ENCODE results near the gene TANGO6. TPM values are rescaled to one million over a fixed set of nuclear protein-coding genes. Genes with fewer than 3 reads are reported as not detected.

Gene TANGO6
- total RNA-seq, 1 experiment from 2014 or later, result 18.0 TPM

DNA sequence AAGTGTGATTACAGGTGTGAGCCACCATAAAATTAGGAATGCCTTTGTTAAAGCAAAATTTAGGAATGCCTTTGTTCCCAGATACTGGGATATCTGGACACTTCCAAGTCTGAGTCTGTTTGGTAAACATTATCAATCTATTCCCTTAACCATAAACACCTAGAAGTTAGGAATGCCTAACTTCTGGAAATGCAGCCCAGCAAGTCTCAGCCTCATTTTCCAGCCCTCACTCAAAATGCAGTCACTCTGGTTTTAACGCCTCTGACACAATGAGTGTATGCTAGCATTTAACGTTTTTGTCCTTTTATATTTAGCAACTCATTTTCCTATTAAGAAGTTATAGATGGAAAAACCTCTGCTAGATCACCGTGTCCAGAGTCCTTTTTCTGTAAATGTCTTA lies 227.7 kb downstream of the TANGO6 start:
- no peaks in the 10 kb centered on the region for H3K27me3 ChIP-seq (replicated peaks; ENCODE audit: insufficient read depth, low read depth, low read length, poor library complexity)
- H3K27ac ChIP-seq (ENCODE audit: low read depth, low read length, poor library complexity, severe bottlenecking), result no peak overlapping the region
- intact Hi-C loops (cut with micrococcal nuclease; ENCODE audit: unreplicated experiment), result no loop called here
- BruUV-seq (replicated peaks), result no TSS peak
- CTCF ChIA-PET, result no interaction called here
- no peaks in the 10 kb centered on the region for H3K36me3 ChIP-seq (ENCODE audit: insufficient read depth, low read length, poor library complexity, severe bottlenecking)
- DNase-seq (ENCODE audit: low spot score), result no peak
- H3K9me3 ChIP-seq (ENCODE audit: low read depth, low read length, poor library complexity, severe bottlenecking), result no peaks in the 10 kb centered on the region
- H3K4me1 ChIP-seq (ENCODE audit: insufficient read depth, low read length, poor library complexity, severe bottlenecking), result peaks cover 15% of the 10 kb centered on the region
- H3K4me3 ChIP-seq (ENCODE audit: low read depth, low read length, poor library complexity, severe bottlenecking), result no peak overlapping the region
- no peak for TF ChIP-seq EZH2 (IDR thresholded peaks at IDR 0.05; ENCODE audit: borderline replicate concordance, low read depth, low read length, poor library complexity, severe bottlenecking)
- TF ChIP-seq, protein P1, sequence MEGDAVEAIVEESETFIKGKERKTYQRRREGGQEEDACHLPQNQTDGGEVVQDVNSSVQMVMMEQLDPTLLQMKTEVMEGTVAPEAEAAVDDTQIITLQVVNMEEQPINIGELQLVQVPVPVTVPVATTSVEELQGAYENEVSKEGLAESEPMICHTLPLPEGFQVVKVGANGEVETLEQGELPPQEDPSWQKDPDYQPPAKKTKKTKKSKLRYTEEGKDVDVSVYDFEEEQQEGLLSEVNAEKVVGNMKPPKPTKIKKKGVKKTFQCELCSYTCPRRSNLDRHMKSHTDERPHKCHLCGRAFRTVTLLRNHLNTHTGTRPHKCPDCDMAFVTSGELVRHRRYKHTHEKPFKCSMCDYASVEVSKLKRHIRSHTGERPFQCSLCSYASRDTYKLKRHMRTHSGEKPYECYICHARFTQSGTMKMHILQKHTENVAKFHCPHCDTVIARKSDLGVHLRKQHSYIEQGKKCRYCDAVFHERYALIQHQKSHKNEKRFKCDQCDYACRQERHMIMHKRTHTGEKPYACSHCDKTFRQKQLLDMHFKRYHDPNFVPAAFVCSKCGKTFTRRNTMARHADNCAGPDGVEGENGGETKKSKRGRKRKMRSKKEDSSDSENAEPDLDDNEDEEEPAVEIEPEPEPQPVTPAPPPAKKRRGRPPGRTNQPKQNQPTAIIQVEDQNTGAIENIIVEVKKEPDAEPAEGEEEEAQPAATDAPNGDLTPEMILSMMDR (conservative IDR thresholded peaks at IDR 0.05; ENCODE audit: low read depth, low read length), result no peak
- POLR2A ChIA-PET (ENCODE audit: low non-redundant PET), result no interaction called here

DNA sequence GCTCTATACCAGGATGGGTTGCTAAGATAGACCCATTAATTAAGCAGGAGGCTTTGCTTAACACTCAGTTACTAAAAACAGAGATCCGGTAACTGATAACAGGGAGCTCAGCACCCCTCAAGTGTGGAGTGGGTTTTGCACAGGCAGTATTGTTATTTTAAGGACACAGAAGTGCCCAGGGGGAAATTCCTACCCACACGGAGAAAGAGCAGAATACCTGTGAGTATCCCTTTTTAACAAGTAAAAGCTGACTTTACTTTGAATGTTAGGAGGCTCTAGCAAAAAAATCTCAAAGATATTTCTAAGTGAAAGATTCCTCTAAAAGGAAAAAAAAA lies 229.3 kb downstream of the TANGO6 start:
- POLR2A ChIA-PET (ENCODE audit: low non-redundant PET), result no interaction called here
- no peaks in the 10 kb centered on the region for H3K36me3 ChIP-seq (ENCODE audit: insufficient read depth, low read length, poor library complexity, severe bottlenecking)
- intact Hi-C loops (cut with micrococcal nuclease; ENCODE audit: unreplicated experiment), result no loop called here
- H3K27ac ChIP-seq (ENCODE audit: low read depth, low read length, poor library complexity, severe bottlenecking), result no peak overlapping the region
- H3K4me3 ChIP-seq (ENCODE audit: low read depth, low read length, poor library complexity, severe bottlenecking), result no peak overlapping the region
- TF ChIP-seq, protein P1 (conservative IDR thresholded peaks at IDR 0.05; ENCODE audit: low read depth, low read length), result no peak
- TF ChIP-seq EZH2 (IDR thresholded peaks at IDR 0.05; ENCODE audit: borderline replicate concordance, low read depth, low read length, poor library complexity, severe bottlenecking), result no peak
- CTCF ChIA-PET, result interaction anchor here (0.6 kb wide), 1 partner anchor 206 kb away, joined by 9 read pairs; no protein-coding TSS in a partner anchor
- H3K4me1 ChIP-seq (ENCODE audit: insufficient read depth, low read length, poor library complexity, severe bottlenecking), result peaks cover 15% of the 10 kb centered on the region
- DNase-seq (ENCODE audit: low spot score), result no peak
- no peaks in the 10 kb centered on the region for H3K27me3 ChIP-seq (replicated peaks; ENCODE audit: insufficient read depth, low read depth, low read length, poor library complexity)
- H3K9me3 ChIP-seq (ENCODE audit: low read depth, low read length, poor library complexity, severe bottlenecking), result no peaks in the 10 kb centered on the region
- no TSS peak for BruUV-seq (replicated peaks)

DNA sequence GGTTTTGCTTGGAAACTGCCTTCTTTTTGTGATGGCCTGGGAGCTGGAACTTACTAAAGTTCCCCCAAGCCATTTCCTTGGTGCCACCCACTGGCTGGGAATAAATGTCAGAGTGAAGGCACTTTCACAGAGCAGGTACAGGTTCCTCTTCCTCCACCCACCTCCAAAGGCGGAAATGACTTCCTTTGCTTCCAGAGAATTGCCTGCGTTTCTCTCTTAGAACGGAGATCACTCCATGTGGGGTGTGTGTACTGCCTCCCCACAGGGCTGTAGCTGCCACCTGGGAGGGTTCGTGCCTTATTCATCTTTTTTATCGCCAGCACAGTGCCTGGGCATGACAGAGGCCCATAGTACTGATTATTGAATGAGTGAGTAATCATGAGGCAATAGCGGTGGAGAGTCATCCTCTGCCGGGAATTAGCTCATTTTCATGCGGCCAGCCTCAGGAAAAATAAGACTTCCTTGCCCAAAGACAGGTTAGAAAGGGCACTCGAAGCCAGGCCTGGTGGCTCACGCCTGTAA lies 229.9 kb downstream of the TANGO6 start:
- CTCF ChIA-PET, result no interaction called here
- intact Hi-C loops (cut with micrococcal nuclease; ENCODE audit: unreplicated experiment), result no loop called here
- peaks cover 15% of the 10 kb centered on the region for H3K4me1 ChIP-seq (ENCODE audit: insufficient read depth, low read length, poor library complexity, severe bottlenecking)
- H3K36me3 ChIP-seq (ENCODE audit: insufficient read depth, low read length, poor library complexity, severe bottlenecking), result no peaks in the 10 kb centered on the region
- H3K27me3 ChIP-seq (replicated peaks; ENCODE audit: insufficient read depth, low read depth, low read length, poor library complexity), result no peaks in the 10 kb centered on the region
- H3K4me3 ChIP-seq (ENCODE audit: low read depth, low read length, poor library complexity, severe bottlenecking), result no peak overlapping the region
- POLR2A ChIA-PET (ENCODE audit: low non-redundant PET), result no interaction called here
- no peak for DNase-seq (ENCODE audit: low spot score)
- TF ChIP-seq EZH2 (IDR thresholded peaks at IDR 0.05; ENCODE audit: borderline replicate concordance, low read depth, low read length, poor library complexity, severe bottlenecking), result no peak
- TF ChIP-seq, protein P1 (conservative IDR thresholded peaks at IDR 0.05; ENCODE audit: low read depth, low read length), result no peak
- no peak overlapping the region for H3K27ac ChIP-seq (ENCODE audit: low read depth, low read length, poor library complexity, severe bottlenecking)
- BruUV-seq (replicated peaks), result no TSS peak
- no peaks in the 10 kb centered on the region for H3K9me3 ChIP-seq (ENCODE audit: low read depth, low read length, poor library complexity, severe bottlenecking)
